ENCODE measurements around the gene KAT8. TPM values are rescaled to one million over a fixed set of nuclear protein-coding genes. Genes with fewer than 3 reads are reported as not detected.

Gene KAT8
- total RNA-seq, 2 donors from 2014 or later: 51.0 to 55.8 TPM

DNA sequence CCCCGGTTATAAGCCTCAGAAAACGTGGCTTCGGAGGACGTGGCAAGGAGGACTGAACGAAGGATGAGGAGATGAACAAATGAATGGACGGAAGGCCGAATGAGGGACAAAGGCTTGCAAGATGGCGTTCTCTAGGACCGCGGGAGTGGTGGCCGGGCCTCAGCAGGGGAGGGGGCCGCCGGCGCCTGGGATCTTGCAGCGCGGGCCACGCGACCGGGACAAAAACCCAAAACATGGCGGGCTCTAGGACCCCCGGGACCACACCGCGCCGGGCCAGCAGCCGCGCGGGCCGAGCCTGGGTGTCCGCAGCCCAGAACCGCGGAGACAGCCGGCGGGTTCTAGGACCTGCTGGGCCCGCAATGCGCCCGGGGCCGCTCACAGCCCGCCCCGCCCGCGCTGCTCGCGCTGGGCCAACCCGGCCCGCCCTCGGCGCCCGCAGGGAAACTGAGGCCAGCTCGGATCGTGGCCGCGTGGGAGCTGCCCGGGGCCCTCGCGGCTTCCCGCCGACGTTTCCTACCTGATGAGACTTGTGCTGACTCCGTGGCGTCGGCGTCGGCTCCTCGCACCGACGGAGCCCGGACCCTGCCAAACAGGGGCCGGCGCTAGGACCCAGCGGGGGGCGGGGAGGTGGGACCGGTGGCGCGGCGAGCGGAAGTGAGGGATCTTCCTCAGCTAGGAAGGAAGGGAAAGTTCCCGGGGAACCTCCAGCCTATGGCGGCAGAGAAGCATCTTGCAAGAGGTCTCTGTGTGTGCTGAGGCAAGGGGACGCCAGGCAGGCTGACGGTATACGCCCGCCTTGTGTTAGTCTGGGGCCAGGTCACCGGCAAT is 44.1 kb upstream of the KAT8 start:
- Mint-ChIP-seq H3K4me3 (peak overlapping the region; percentile 90), H3K4me1 (peaks cover 17% of the 10 kb centered on the region), H3K27me3 (ENCODE audit: insufficient read depth) (no peaks in the 10 kb centered on the region), H3K27ac (peak overlapping the region; percentile 98), H3K9me3 (no peaks in the 10 kb centered on the region), H3K36me3 (ENCODE audit: low read depth) (peaks cover 17% of the 10 kb centered on the region)
- peak; percentile 98 for DNase-seq
- Histone ChIP-seq H3K27me3 (ENCODE audit: control insufficient read depth, insufficient read depth, low read length, poor library complexity, severe bottlenecking) (no peaks in the 10 kb centered on the region), H3K9ac (ENCODE audit: extremely low read depth, low read length, poor library complexity, severe bottlenecking) (peak overlapping the region; percentile 93), H3K27ac (ENCODE audit: low read depth, low read length) (peak overlapping the region; percentile 87), H3K4me1 (ENCODE audit: control insufficient read depth, insufficient read depth, low read length) (no peaks in the 10 kb centered on the region), H3K36me3 (ENCODE audit: control insufficient read depth, insufficient read depth, low read length) (peaks cover 22% of the 10 kb centered on the region), H3K4me3 (ENCODE audit: low read length) (peak overlapping the region; percentile 94), H3K9me3 (ENCODE audit: control insufficient read depth, low read length) (no peaks in the 10 kb centered on the region)
- 0% methylated on average over 27 to 83 of the region's 83 CpGs for WGBS, 2 experiments (ENCODE audit: insufficient coverage in 1 of 2, insufficient read length in 1 of 2)
- TF ChIP-seq CTCF (conservative IDR thresholded peaks at IDR 0.05): no peak

GRCh38 chr16:31073970-31074813 is 43.3 kb upstream of the KAT8 start, which contains the start of the genes ZNF646 and ZNF668:
ZNF646 (plus strand) TSS chr16:31074422; CDS start chr16:31076325, 1,903 bp downstream.
ZNF668 (minus strand) TSS chr16:31074240; CDS start chr16:31064459, 9,781 bp downstream.
- Histone ChIP-seq H3K27ac (ENCODE audit: low read depth, low read length) (peak within 1 kb of the TSS; percentile 95), H3K9me3 (ENCODE audit: control insufficient read depth, low read length) (no peaks in the 10 kb centered on the region), H3K4me1 (ENCODE audit: control insufficient read depth, insufficient read depth, low read length) (no peaks in the 10 kb centered on the region), H3K36me3 (ENCODE audit: control insufficient read depth, insufficient read depth, low read length) (peaks cover 29% of the 10 kb centered on the region), H3K9ac (ENCODE audit: extremely low read depth, low read length, poor library complexity, severe bottlenecking) (peak within 1 kb of the TSS; percentile 93), H3K4me3 (ENCODE audit: low read length) (peak within 1 kb of the TSS; percentile 94), H3K27me3 (ENCODE audit: control insufficient read depth, insufficient read depth, low read length, poor library complexity, severe bottlenecking) (no peaks in the 10 kb centered on the region)
- Mint-ChIP-seq H3K9me3 (no peaks in the 10 kb centered on the region), H3K36me3 (ENCODE audit: low read depth) (peaks cover 25% of the 10 kb centered on the region), H3K4me3 (peak within 1 kb of the TSS; percentile 90), H3K27me3 (ENCODE audit: insufficient read depth) (no peaks in the 10 kb centered on the region), H3K4me1 (peaks cover 17% of the 10 kb centered on the region), H3K27ac (peak within 1 kb of the TSS; percentile 98)
- TF ChIP-seq CTCF (conservative IDR thresholded peaks at IDR 0.05): no peak
- peak; percentile 99 for DNase-seq
- 0% methylated on average over 31 to 48 of the region's 48 CpGs for WGBS, 2 experiments (ENCODE audit: insufficient coverage in 1 of 2, insufficient read length in 1 of 2)

DNA sequence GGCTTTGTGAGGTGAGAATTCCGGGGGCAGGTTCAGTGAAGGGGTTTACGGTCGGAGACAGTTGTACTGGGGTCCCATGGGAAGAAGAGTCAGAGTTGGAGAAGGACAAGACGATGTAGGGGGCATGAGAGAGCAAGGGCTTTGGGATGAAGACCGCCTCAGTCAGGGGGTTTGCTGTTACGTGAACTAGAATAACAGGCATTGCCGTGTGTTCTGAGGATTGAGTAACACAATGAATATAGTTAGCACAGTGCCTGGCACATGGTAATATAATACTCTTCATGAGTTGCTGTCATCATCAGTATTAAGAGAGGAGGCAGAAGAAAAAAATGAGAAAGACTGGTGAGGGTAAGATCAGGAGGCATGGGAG is 42.7 kb upstream of the KAT8 start:
- no peaks in the 10 kb centered on the region for H3K27me3 ChIP-seq (ENCODE audit: control insufficient read depth, insufficient read depth, low read length, poor library complexity, severe bottlenecking)
- WGBS, 2 experiments (ENCODE audit: insufficient coverage in 1 of 2, insufficient read length in 1 of 2): 2 to 7% methylated on average over 7 of the region's 7 CpGs
- peaks cover 32% of the 10 kb centered on the region for H3K36me3 ChIP-seq (ENCODE audit: control insufficient read depth, insufficient read depth, low read length)
- TF ChIP-seq CTCF (conservative IDR thresholded peaks at IDR 0.05): peak; percentile 42
- no peaks in the 10 kb centered on the region for H3K27me3 Mint-ChIP-seq (ENCODE audit: insufficient read depth)
- no peak for DNase-seq
- no peaks in the 10 kb centered on the region for H3K4me1 ChIP-seq (ENCODE audit: control insufficient read depth, insufficient read depth, low read length)
- no peaks in the 10 kb centered on the region for H3K9me3 Mint-ChIP-seq
- peak overlapping the region; percentile 95 for H3K27ac ChIP-seq (ENCODE audit: low read depth, low read length)
- H3K4me3 ChIP-seq (ENCODE audit: low read length): peak overlapping the region; percentile 94
- H3K4me3 Mint-ChIP-seq: peak overlapping the region; percentile 90
- H3K9ac ChIP-seq (ENCODE audit: extremely low read depth, low read length, poor library complexity, severe bottlenecking): peak overlapping the region; percentile 78
- H3K4me1 Mint-ChIP-seq: peaks cover 17% of the 10 kb centered on the region
- H3K9me3 ChIP-seq (ENCODE audit: control insufficient read depth, low read length): no peaks in the 10 kb centered on the region
- H3K36me3 Mint-ChIP-seq (ENCODE audit: low read depth): peaks cover 31% of the 10 kb centered on the region
- H3K27ac Mint-ChIP-seq: peak overlapping the region; percentile 92

All from endodermal cell (in vitro differentiated cells).